Natural killer cell treated with Interleukin-12 subunit alpha and Interleukin-12 subunit beta and Interleukin-15 and Interleukin-18, amount 100 ng/mL, for 72 hours (primary cell): Measurements from ENCODE around the gene OR2A1. TPM values are rescaled to one million over a fixed set of nuclear protein-coding genes. Genes with fewer than 3 reads are reported as not detected.
"Not testable (repeated sequence)": the region's sequence is repeated elsewhere in the genome, so short reads cannot be mapped to it uniquely, and the experiment has no call there.

Experiments used
- ATAC-seq, 2 donors: fragments of 150-1000 bp; cut with Tn5 transposase in 1 of 2; sonication (Bioruptor Pico), chemical (Tn5 transposase) in 1 of 2; 2 replicates each; pipeline ENCODE4 v1.10.0; 2021
- DNase-seq: peaks from one replicate; pipeline ENCODE4 v3.0.0; 2022; ENCODE audit warnings: low spot score
- H3K27ac Mint-ChIP-seq, 2 donors: 1 replicate in 1 of 2; 2 replicates in 1 of 2; pipeline ENCODE4 v1.8.0; 2022; ENCODE audit warnings: mixed read lengths in 2 of 2, mild to moderate bottlenecking in 1 of 2, moderate library complexity in 1 of 2
- H3K27me3 Mint-ChIP-seq, 2 donors: 1 replicate in 1 of 2; 2 replicates in 1 of 2; pipeline ENCODE4 v1.8.0; 2022; ENCODE audit warnings: mixed read lengths in 2 of 2
- H3K36me3 Mint-ChIP-seq: one replicate; pipeline ENCODE4 v1.8.0; 2022; ENCODE audit warnings: mixed read lengths
- H3K4me1 Mint-ChIP-seq, 2 donors: 1 replicate in 1 of 2; 2 replicates in 1 of 2; pipeline ENCODE4 v1.8.0; 2022; ENCODE audit warnings: low read depth in 2 of 2, mixed read lengths in 2 of 2, mild to moderate bottlenecking in 1 of 2
- H3K4me3 Mint-ChIP-seq: one replicate; pipeline ENCODE4 v1.8.0; 2022; ENCODE audit warnings: mixed read lengths
- H3K9me3 Mint-ChIP-seq: 2 replicates; pipeline ENCODE4 v1.8.0; 2022; ENCODE audit warnings: mixed read lengths
- total RNA-seq, 2 donors: library from RNA; stranded (reverse); gene quantifications; one replicate each; pipeline ENCODE4 v1.2.3, GENCODE V29; 2022

The OR2A1 gene
- total RNA-seq, 2 donors from 2014 or later, result not detected

DNA sequence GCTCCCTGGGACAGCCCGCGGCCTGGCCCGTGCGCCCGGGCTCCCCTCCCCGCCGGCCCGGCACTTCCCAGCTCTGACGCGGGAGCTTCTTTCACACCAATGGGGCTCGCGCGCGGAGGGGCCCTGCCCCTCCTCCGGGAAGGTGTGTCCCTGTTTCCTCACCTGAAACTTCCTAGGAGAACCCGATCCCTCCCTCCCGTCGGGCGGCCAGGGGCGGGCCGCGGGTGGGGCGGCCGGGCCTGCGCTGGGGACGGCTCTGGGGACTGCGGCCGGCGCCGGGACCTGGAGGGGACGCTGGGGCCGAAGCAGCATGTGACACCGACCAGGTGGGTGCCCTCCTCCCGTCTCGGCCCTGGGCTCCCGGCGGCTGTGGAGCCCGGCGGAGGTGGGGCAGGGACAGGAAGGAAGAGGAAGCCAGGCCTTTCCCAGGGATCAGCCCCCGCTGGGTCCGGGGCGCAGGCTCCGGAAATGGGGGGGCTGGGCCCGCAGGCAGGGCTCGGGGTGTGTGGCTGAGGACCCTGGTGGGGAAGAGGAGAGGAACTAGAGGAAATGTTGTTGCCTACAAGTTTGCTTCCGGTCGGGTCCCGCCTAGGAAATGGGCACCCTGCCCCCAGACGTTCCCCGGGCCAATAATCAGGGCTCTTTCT is 43.1 kb downstream of the OR2A1 start, which contains the start of gene ARHGEF5:
ARHGEF5 (plus strand) TSS at position 227 of the 647 bp plus-strand sequence. CDS start 7,268 bp downstream, outside the sequence.
- ATAC-seq, result peak; percentile 71 to 78
- Mint-ChIP-seq H3K4me3 (peak within 1 kb of the TSS; percentile 81), H3K27ac (peak within 1 kb of the TSS in 1 of 2 donors; percentile 59)
- H3K36me3 Mint-ChIP-seq, H3K27me3 Mint-ChIP-seq, H3K4me1 Mint-ChIP-seq, H3K9me3 Mint-ChIP-seq, DNase-seq: not testable (repeated sequence)

DNA sequence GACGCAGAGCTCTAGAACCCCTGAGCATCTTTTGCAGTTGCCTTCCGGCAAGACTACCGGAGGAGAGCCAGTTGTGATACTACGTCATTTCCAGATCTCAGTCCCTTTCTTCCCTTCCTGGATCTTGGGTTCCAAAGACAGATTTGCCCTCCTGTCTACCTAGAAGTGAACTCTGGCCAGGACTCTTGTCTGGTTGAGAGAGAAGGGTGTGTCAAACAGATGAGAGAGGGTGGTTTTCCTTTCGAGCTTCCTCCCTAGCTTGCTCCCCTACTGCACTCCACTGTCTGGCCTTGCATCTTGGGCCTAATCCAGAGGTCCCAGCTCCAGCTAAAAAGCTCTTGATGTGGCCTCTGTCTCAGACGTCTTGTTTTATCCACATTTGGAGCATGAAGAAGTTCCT is 44.0 kb downstream of the OR2A1 start:
- not testable (repeated sequence) for H3K27ac Mint-ChIP-seq, H3K9me3 Mint-ChIP-seq, H3K27me3 Mint-ChIP-seq, H3K4me3 Mint-ChIP-seq, H3K36me3 Mint-ChIP-seq, DNase-seq, H3K4me1 Mint-ChIP-seq, ATAC-seq

DNA sequence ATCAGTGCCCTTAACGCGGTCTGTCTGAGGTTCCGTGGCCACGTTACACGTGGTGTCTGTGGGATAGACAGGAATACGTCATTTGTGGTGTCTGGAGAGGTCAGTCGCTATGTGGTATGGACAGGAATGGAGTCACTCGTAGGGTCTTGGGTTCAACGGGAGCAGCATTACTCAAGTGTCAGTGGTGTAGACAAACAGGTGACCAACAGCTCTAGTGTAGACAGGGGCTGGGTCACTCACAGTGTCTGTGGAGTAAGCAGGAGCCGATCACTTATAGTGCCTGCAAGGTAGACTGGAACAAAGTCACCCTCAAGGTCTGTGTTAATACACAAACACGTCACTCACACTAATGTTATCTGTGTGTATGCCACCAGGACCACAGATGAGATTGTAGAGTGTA is 44.6 kb downstream of the OR2A1 start:
- not testable (repeated sequence) for H3K4me1 Mint-ChIP-seq, H3K27me3 Mint-ChIP-seq, H3K9me3 Mint-ChIP-seq, H3K4me3 Mint-ChIP-seq, H3K36me3 Mint-ChIP-seq, H3K27ac Mint-ChIP-seq, DNase-seq
- ATAC-seq, result peak; percentile 12 to 28

DNA sequence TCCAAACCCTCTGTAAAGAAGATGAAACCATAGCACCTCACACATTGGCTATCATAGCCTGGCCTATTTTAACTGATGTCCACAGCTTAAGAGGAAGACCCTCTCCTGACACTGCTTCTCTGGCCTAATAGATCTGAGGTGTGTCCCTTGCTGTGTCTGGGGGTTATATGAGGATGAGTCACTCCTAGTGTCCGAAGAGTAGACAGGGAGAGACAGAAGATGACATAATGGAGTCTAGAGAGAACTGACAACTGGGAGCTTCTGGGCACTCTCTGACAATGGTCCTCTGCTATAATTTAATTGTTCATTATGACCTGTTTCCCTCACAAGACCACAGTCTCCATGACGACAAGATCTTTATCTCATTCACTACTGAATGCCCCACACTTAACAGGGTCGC is 49.8 kb downstream of the OR2A1 start:
- not testable (repeated sequence) for ATAC-seq, DNase-seq, H3K4me3 Mint-ChIP-seq, H3K27ac Mint-ChIP-seq, H3K27me3 Mint-ChIP-seq, H3K36me3 Mint-ChIP-seq, H3K4me1 Mint-ChIP-seq, H3K9me3 Mint-ChIP-seq

DNA sequence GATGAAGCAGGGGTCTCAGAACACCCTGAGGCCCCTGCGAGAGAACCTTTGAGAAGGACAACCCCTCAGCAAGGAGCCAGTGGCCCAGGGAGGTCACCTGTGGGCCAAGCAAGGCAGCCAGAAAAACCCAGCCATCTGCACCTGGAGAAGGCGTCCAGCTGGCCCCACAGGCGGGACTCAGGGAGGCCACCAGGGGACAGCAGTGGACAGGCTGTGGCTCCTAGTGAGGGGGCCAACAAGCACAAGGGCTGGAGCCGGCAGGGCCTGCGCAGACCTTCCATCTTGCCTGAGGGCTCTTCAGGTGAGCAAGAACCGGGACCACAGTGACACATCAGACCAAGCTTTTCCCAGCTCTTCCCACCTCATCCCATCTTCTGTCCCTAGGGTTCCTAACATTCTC is 53.3 kb downstream of the OR2A1 start:
- ATAC-seq, result peak in 1 of 2 donors; percentile 5
- H3K4me3 Mint-ChIP-seq, H3K9me3 Mint-ChIP-seq, H3K36me3 Mint-ChIP-seq, H3K27ac Mint-ChIP-seq, DNase-seq, H3K4me1 Mint-ChIP-seq, H3K27me3 Mint-ChIP-seq: not testable (repeated sequence)

DNA sequence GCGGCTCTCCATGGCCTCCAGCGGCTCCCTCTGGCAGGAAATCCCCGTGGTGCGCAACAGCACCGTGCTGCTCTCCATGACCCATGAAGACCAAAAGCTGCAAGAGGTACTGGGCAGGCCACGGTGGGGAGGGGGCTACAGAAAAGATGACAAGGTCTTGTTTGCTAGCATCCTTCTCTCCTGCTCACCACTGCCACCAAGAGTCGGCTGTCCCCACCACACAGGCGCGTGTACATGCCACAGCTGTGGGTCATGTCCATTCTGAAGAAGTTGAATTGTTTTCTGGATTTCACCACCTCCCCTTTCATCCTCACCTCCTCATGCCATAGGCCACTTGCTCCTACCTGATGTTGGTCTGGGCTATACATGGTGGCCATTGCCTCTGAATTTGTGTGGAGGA is 55.0 kb downstream of the OR2A1 start:
- not testable (repeated sequence) for ATAC-seq, H3K9me3 Mint-ChIP-seq, H3K27ac Mint-ChIP-seq, H3K4me1 Mint-ChIP-seq, DNase-seq, H3K36me3 Mint-ChIP-seq, H3K4me3 Mint-ChIP-seq, H3K27me3 Mint-ChIP-seq

DNA sequence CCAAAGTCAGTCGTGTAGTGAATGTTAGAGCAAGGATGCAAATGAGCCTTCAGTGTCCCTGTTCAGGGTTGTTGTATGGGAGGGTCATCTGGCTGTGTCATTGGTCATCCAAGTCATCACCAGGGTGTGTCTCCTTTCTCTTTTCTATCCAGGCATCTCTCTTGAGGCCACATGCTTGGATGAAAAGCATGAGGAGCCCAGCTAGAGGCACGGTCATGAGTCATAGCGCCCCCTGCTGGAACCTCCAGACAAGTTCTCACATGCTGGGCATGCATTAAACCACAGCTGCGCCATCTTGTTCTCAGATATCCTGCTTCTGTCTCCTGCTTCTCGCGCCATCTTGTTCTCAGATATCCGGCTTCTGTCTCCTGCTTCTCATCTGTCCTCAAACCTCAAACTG is 57.0 kb downstream of the OR2A1 start:
- H3K4me1 Mint-ChIP-seq, H3K36me3 Mint-ChIP-seq, H3K4me3 Mint-ChIP-seq, ATAC-seq, DNase-seq, H3K27me3 Mint-ChIP-seq, H3K27ac Mint-ChIP-seq, H3K9me3 Mint-ChIP-seq: not testable (repeated sequence)

Other genes starting within 250 kb of the OR2A1 start
- gene OR2A25, start 242.6 kb upstream of the OR2A1 start, total RNA-seq, result not detected
- not detected for gene OR2A12, start 226.1 kb upstream of the OR2A1 start, total RNA-seq
- gene OR2A2, start 202.8 kb upstream of the OR2A1 start, total RNA-seq, result not detected
- not detected for gene OR2A14, start 189.2 kb upstream of the OR2A1 start, total RNA-seq
- 1 to 10 TPM in 1 of 2 donors, under 1 TPM in 1; 0.38 to 1.7 TPM for gene CTAGE4, start 129.0 kb upstream of the OR2A1 start, total RNA-seq
- 1 to 10 TPM in 1 of 2 donors, not detected in 1; 1.2 TPM for gene ARHGEF35, start 116.6 kb upstream of the OR2A1 start, total RNA-seq
- gene OR2A42, start 72.8 kb upstream of the OR2A1 start, total RNA-seq, result not detected
- not detected for gene OR2A7, start 47.6 kb upstream of the OR2A1 start, total RNA-seq
- gene CTAGE8, start 43.1 kb upstream of the OR2A1 start, total RNA-seq, result under 1 TPM in 1 of 2 donors, not detected in 1; 0.31 TPM
- gene ARHGEF5, start 43.0 kb downstream of the OR2A1 start, total RNA-seq, result 1 to 10 TPM; 1.3 to 3.8 TPM
- not detected for gene NOBOX, start 91.3 kb downstream of the OR2A1 start, total RNA-seq